Measurements from ENCODE around the gene KCNT1. TPM values are rescaled to one million over a fixed set of nuclear protein-coding genes. Genes with fewer than 3 reads are reported as not detected.

Gene KCNT1
- polyA plus RNA-seq, 1 experiment = not detected

DNA sequence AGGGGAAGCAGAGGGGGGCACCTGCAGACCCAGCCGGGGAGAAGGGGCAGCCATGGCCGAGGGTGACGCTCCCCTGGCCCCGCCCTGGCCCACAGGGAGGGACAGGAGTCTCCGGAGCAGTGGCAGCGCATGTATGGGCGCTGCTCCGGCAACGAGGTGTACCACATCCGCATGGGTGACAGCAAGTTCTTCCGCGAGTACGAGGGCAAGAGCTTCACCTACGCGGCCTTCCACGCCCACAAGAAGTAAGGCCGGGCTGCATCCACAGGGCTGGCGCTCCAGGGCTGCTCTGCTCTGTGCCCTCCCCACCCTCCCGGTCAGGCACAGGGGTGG, 68.2 kb downstream of the KCNT1 start:
- Histone ChIP-seq H3K27me3 (ENCODE audit: control insufficient read depth, insufficient read depth, low read length) (no peaks in the 10 kb centered on the region), H3K4me3 (ENCODE audit: low read depth, low read length) (no peak overlapping the region), H3K27ac (ENCODE audit: low read depth, low read length) (no peak overlapping the region), H3K9me3 (ENCODE audit: control insufficient read depth, insufficient read depth, low read length) (peaks cover 69% of the 10 kb centered on the region)
- TF ChIP-seq, protein P1, sequence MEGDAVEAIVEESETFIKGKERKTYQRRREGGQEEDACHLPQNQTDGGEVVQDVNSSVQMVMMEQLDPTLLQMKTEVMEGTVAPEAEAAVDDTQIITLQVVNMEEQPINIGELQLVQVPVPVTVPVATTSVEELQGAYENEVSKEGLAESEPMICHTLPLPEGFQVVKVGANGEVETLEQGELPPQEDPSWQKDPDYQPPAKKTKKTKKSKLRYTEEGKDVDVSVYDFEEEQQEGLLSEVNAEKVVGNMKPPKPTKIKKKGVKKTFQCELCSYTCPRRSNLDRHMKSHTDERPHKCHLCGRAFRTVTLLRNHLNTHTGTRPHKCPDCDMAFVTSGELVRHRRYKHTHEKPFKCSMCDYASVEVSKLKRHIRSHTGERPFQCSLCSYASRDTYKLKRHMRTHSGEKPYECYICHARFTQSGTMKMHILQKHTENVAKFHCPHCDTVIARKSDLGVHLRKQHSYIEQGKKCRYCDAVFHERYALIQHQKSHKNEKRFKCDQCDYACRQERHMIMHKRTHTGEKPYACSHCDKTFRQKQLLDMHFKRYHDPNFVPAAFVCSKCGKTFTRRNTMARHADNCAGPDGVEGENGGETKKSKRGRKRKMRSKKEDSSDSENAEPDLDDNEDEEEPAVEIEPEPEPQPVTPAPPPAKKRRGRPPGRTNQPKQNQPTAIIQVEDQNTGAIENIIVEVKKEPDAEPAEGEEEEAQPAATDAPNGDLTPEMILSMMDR (IDR thresholded peaks at IDR 0.05; ENCODE audit: low read depth, low read length) = no peak
- POLR2A ChIA-PET = no interaction called here
- DNase-seq (ENCODE audit: low read depth, low spot score) = no peak
- CTCF ChIA-PET = no interaction called here

DNA sequence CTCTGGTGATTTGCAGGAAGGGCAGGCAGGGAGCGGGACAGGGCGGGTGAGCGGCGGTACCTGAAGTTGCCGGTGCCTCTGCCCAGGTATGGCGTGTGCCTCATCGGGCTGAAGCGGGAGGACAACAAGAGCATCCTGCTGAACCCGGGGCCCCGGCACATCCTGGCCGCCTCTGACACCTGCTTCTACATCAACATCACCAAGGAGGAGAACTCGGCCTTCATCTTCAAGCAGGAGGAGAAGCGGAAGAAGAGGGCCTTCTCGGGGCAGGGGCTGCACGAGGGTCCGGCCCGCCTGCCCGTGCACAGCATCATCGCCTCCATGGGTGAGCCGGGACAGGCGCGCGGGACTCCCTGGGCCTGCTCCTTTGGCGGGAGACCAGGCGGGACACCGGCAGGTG, 68.8 kb downstream of the KCNT1 start:
- peaks cover 63% of the 10 kb centered on the region for H3K9me3 ChIP-seq (ENCODE audit: control insufficient read depth, insufficient read depth, low read length)
- TF ChIP-seq, protein P1 (IDR thresholded peaks at IDR 0.05; ENCODE audit: low read depth, low read length) = no peak
- H3K27me3 ChIP-seq (ENCODE audit: control insufficient read depth, insufficient read depth, low read length) = no peaks in the 10 kb centered on the region
- DNase-seq (ENCODE audit: low read depth, low spot score) = no peak
- no peak overlapping the region for H3K27ac ChIP-seq (ENCODE audit: low read depth, low read length)
- POLR2A ChIA-PET = no interaction called here
- no peak overlapping the region for H3K4me3 ChIP-seq (ENCODE audit: low read depth, low read length)
- CTCF ChIA-PET = no interaction called here

DNA sequence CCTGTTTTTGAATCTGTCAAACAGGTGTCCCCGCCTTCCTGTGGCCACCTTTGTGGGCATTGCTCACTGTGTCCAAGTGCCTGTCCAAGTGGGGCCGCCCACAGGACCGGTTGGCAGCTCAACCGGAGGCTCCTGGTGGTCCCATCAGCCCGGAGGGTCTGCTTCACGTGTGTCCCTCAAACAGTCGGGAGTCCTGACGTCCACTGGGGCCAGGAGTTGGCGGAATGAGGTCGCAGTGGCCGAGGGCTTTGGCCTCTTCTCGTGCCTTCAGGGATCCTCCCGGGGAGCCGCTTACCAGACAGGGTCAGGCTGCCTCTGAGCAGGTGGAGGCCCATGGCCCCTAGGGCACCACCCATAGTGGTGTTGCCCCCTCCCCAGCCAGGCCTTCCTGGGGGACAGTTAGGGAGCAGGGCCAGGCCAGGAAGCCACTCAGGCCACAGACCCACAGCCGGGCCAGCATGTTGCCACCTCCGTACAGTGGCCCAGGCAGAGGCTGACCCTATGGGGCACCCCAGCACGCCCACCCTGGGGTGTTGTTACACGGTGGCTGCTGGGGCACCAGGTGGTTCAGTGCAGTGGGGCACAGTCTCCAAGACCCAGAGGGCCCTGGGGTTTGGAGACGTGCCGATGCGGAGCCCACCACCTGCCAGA, 69.5 kb downstream of the KCNT1 start:
- CTCF ChIA-PET = no interaction called here
- H3K27ac ChIP-seq (ENCODE audit: low read depth, low read length) = no peak overlapping the region
- DNase-seq (ENCODE audit: low read depth, low spot score) = no peak

DNA sequence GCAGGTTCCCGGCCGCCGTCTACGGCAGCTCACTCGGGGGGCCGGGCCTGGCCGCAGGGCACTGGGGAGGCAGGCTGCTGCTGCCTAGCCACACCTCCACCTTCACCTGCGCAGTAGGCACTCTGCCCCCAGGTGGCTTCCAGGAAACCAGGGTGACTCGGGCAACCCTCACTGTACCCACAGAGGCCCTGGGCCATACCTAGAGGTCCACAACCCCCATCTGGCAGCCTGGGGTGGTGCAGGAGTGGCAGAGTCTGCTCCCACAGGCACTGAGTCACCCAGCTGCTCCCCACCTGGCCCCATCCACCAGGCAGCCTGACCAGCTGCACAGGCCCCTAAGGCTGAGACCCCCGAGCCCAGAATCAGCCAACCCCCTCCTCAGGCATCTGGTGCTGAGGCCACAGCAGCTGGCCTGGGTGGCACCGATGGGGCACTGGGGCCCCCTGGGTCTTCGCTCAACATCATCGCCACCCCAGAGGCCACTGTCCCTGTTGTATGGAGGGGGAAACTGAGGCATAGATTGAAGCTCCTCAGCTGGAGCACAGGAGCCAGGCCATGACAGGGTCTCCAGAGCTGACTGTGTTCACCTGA, 70.2 kb downstream of the KCNT1 start:
- Histone ChIP-seq H3K27me3 (ENCODE audit: control insufficient read depth, insufficient read depth, low read length) (no peaks in the 10 kb centered on the region), H3K27ac (ENCODE audit: low read depth, low read length) (no peak overlapping the region), H3K4me3 (ENCODE audit: low read depth, low read length) (no peak overlapping the region), H3K9me3 (ENCODE audit: control insufficient read depth, insufficient read depth, low read length) (peaks cover 50% of the 10 kb centered on the region)
- TF ChIP-seq, protein P1 (IDR thresholded peaks at IDR 0.05; ENCODE audit: low read depth, low read length) = no peak
- CTCF ChIA-PET = no interaction called here
- no peak for DNase-seq (ENCODE audit: low read depth, low spot score)
- POLR2A ChIA-PET = no interaction called here

More for the DNA sequence above, 69.5 kb downstream of the KCNT1 start:
- no peak overlapping the region for H3K4me3 ChIP-seq (ENCODE audit: low read depth, low read length)
- POLR2A ChIA-PET = no interaction called here
- H3K27me3 ChIP-seq (ENCODE audit: control insufficient read depth, insufficient read depth, low read length) = no peaks in the 10 kb centered on the region
- TF ChIP-seq, protein P1 (IDR thresholded peaks at IDR 0.05; ENCODE audit: low read depth, low read length) = no peak
- H3K9me3 ChIP-seq (ENCODE audit: control insufficient read depth, insufficient read depth, low read length) = peaks cover 56% of the 10 kb centered on the region

DNA sequence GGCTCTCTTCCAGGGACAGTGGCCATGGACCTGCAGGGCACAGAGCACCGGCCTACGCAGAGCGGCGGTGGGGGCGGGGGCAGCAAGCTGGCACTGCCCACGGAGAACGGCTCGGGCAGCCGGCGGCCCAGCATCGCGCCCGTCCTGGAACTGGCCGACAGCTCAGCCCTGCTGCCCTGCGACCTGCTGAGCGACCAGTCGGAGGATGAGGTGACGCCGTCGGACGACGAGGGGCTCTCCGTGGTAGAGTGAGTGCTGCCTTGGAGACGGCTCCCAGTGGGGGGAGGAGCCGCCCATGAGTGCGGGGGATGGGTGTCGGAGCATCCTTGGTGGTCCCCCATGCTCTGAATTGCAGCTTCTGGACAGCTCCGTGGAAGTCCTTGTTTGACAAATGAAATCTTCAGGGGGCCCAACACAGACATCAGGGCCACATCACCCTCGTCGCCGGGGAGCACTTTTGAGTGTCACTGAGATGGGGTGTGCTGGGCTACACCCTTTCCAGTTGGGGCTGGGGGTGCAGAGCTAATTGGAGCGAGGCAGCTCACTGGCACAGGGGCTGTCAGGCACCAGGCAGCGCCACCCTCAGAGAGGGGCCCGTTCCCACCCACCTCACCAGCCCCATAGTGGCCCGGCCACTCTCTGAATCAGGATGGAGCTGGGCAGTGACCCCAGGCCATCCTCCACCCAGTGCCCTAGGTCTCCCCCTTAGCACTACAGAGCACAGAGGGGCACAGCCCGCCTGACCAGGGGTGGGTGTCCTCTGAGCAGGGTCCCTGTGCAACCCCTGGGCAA, 70.9 kb downstream of the KCNT1 start:
- no peak overlapping the region for H3K27ac ChIP-seq (ENCODE audit: low read depth, low read length)
- peaks cover 42% of the 10 kb centered on the region for H3K9me3 ChIP-seq (ENCODE audit: control insufficient read depth, insufficient read depth, low read length)
- ChIA-PET POLR2A (no interaction called here), CTCF (no interaction called here)
- no peaks in the 10 kb centered on the region for H3K27me3 ChIP-seq (ENCODE audit: control insufficient read depth, insufficient read depth, low read length)
- no peak overlapping the region for H3K4me3 ChIP-seq (ENCODE audit: low read depth, low read length)
- TF ChIP-seq, protein P1 (IDR thresholded peaks at IDR 0.05; ENCODE audit: low read depth, low read length) = no peak
- DNase-seq (ENCODE audit: low read depth, low spot score) = no peak

Measured in AG04450 (cell line).